Stimulated activated CD8-positive, alpha-beta memory T cell treated with anti-CD3 and anti-CD28 coated beads, Interleukin-4, amount 100 ng/mL, for 4 hours (primary cell): Measurements from ENCODE around the gene KMT2C.
"Not testable (repeated sequence)": the region's sequence is repeated elsewhere in the genome, so short reads cannot be mapped to it uniquely, and the experiment has no call there.

Source experiments
- DNase-seq, 2 donors: peaks; one replicate each; pipeline ENCODE4 v3.0.0-alpha.2; 2020; ENCODE audit warnings: low read depth in 2 of 2, low spot score in 1 of 2

Gene KMT2C

GRCh38 chr7:152208766-152209165, 227.0 kb downstream of the KMT2C start:
- DNase-seq: not testable (repeated sequence)

- not testable (repeated sequence) for DNase-seq
These were observed 231.4 kb downstream of the KMT2C start for GRCh38 chr7:152204417-152204816.

- DNase-seq: no peak
These were observed 232.7 kb downstream of the KMT2C start for GRCh38 chr7:152203095-152203494.

GRCh38 chr7:152202056-152202455, 233.7 kb downstream of the KMT2C start:
- DNase-seq: no peak

- DNase-seq: no peak
These were observed 235.4 kb downstream of the KMT2C start for GRCh38 chr7:152200395-152200794.

GRCh38 chr7:152196391-152196790, 239.4 kb downstream of the KMT2C start:
- no peak for DNase-seq

GRCh38 chr7:152193880-152194279, 241.9 kb downstream of the KMT2C start:
- DNase-seq: no peak

GRCh38 chr7:152189061-152189460, 246.7 kb downstream of the KMT2C start:
- no peak for DNase-seq

- DNase-seq: no peak
These were observed 250.2 kb downstream of the KMT2C start for GRCh38 chr7:152185558-152185957.

- no peak for DNase-seq
These were observed 255.2 kb downstream of the KMT2C start for GRCh38 chr7:152180587-152180986.

GRCh38 chr7:152180048-152180447, 255.8 kb downstream of the KMT2C start:
- DNase-seq: no peak

- no peak for DNase-seq
These were observed 257.3 kb downstream of the KMT2C start for GRCh38 chr7:152178405-152179058.

GRCh38 chr7:152177681-152178404, 258.0 kb downstream of the KMT2C start:
- no peak for DNase-seq

- DNase-seq: no peak
These were observed 259.0 kb downstream of the KMT2C start for GRCh38 chr7:152176797-152177196.

GRCh38 chr7:152173372-152174070, 262.3 kb downstream of the KMT2C start:
- DNase-seq: no peak

GRCh38 chr7:152162287-152162686, 273.5 kb downstream of the KMT2C start:
- DNase-seq: no peak

- no peak for DNase-seq
These were observed 274.6 kb downstream of the KMT2C start for GRCh38 chr7:152161171-152161570.

- no peak for DNase-seq
These were observed 276.8 kb downstream of the KMT2C start for GRCh38 chr7:152158801-152159587.

- DNase-seq: no peak
These were observed 283.5 kb downstream of the KMT2C start for GRCh38 chr7:152152267-152152666.

GRCh38 chr7:152149363-152149762, 286.4 kb downstream of the KMT2C start:
- DNase-seq: no peak

- DNase-seq: no peak
These were observed 287.1 kb downstream of the KMT2C start for GRCh38 chr7:152148706-152149105.
